A549 (cell line): ENCODE measurements around the gene DPYD. TPM values are rescaled to one million over a fixed set of nuclear protein-coding genes. Genes with fewer than 3 reads are reported as not detected.

Experiments
- ATAC-seq, 2 experiments: fragments of 200-7000 bp in 1 of 2; fragments of >200 bp in 1 of 2; cut with Nextera tagmentation in 1 of 2; cut with Tn5 transposase in 1 of 2; 3 replicates each; pipeline versions ENCODE4 v1.8.0 to v1.9.1; 2018 to 2020; ENCODE audit warnings: mild to moderate bottlenecking in 1 of 2, moderate library complexity in 1 of 2
- CTCF ChIA-PET: fragments of 300-600 bp; sonication (Branson Sonifier 250); formaldehyde crosslinking; extraction: SDS; loops from one replicate; lab custom pipeline; 2021; ENCODE audit warnings: antibody characterized with exemption, inconsistent platforms; lab: Yijun Ruan, JAX
- POLR2A ChIA-PET: fragments of 350-600 bp; formaldehyde crosslinking; extraction: SDS; loops from one replicate; lab custom pipeline; 2021; ENCODE audit warnings: antibody characterized with exemption, inconsistent platforms; lab: Yijun Ruan, JAX
- DNase-seq, 2 experiments: peaks; one replicate each; pipeline versions ENCODE4 v3.0.0 to v3.0.0-alpha.2; 2011 to 2016; ENCODE audit warnings: low read depth in 1 of 2, low spot score in 1 of 2
- FAIRE-seq: peaks from 2 replicates; lab custom pipeline; 2011; peaks lifted over from hg19 to GRCh38; lab: Jason Lieb, UNC
- H3K27ac ChIP-seq, 2 experiments: fragments of >200 bp; sonication (Bioruptor Twin); formaldehyde crosslinking; 3 replicates each; pipeline ENCODE4 v1.5.1; 2016 to 2017
- H3K4me1 ChIP-seq: fragments of >200 bp; sonication (Bioruptor Twin); formaldehyde crosslinking; 3 replicates; pipeline ENCODE4 v1.6.1; 2016
- H3K4me2 ChIP-seq: fragments of >200 bp; sonication (Bioruptor Twin); formaldehyde crosslinking; 3 replicates; pipeline ENCODE4 v1.6.1; 2016
- H3K4me3 ChIP-seq: fragments of >200 bp; sonication (Bioruptor Twin); formaldehyde crosslinking; 3 replicates; pipeline ENCODE4 v1.5.1; 2016
- H3K9me3 ChIP-seq: fragments of >200 bp; sonication (Bioruptor Twin); formaldehyde crosslinking; 3 replicates; pipeline ENCODE4 v1.6.1; 2016
- CBX8 ChIP-seq: fragments of 200-600 bp; sonication (generic); IDR thresholded peaks from 2 replicates; pipeline ENCODE4 v1.6.1; 2016
- CEBPB ChIP-seq, 2 experiments: fragments of >200 bp in 1 of 2; sonication (Bioruptor Twin) in 1 of 2; formaldehyde crosslinking in 1 of 2; IDR thresholded peaks; 2 replicates each; pipeline ENCODE4 v1.6.1; 2012 to 2016
- CHD2 ChIP-seq: fragments of 150-350 bp; IDR thresholded peaks from 2 replicates; pipeline ENCODE4 v1.6.1; 2014; ENCODE audit warnings: low read length; ENCODE audit not compliant: partially characterized antibody
- CHD4 ChIP-seq: fragments of 200-600 bp; sonication (generic); IDR thresholded peaks from 2 replicates; pipeline ENCODE4 v1.6.1; 2016; ENCODE audit warnings: antibody characterized with exemption, mild to moderate bottlenecking, borderline replicate concordance
- ELK1 ChIP-seq: fragments of 150-350 bp; IDR thresholded peaks from 2 replicates; pipeline ENCODE4 v1.6.1; 2014; ENCODE audit warnings: low read depth, mild to moderate bottlenecking, low read length
- EP300 ChIP-seq, 2 experiments: fragments of >200 bp; sonication (Bioruptor Twin); formaldehyde crosslinking; IDR thresholded peaks; 2 replicates in 1 of 2; 3 replicates in 1 of 2; pipeline ENCODE4 v1.6.1; 2016 to 2017
- ESRRA ChIP-seq: fragments of 150-350 bp; IDR thresholded peaks from 2 replicates; pipeline ENCODE4 v1.6.1; 2014; ENCODE audit warnings: mild to moderate bottlenecking, low read length, borderline replicate concordance
- FOSL2 ChIP-seq, 2 experiments: fragments of 450-650 bp in 1 of 2; fragments of >200 bp in 1 of 2; sonication (Bioruptor Twin) in 1 of 2; formaldehyde crosslinking; IDR thresholded peaks; 2 replicates each; pipeline versions ENCODE4 v1.5.0 to v1.6.1; 2016 to 2020; ENCODE audit warnings: mild to moderate bottlenecking in 1 of 2, moderate library complexity in 1 of 2
- FOXS1 ChIP-seq: fragments of 250-450 bp; sonication (Bioruptor Pico); IDR thresholded peaks from 2 replicates; pipeline ENCODE4 v1.5.0; 2020; ENCODE audit warnings: mild to moderate bottlenecking, moderate library complexity
- HDAC2 ChIP-seq: fragments of 200-600 bp; sonication (generic); IDR thresholded peaks from 2 replicates; pipeline ENCODE4 v1.6.1; 2016
- HMGXB4 ChIP-seq: fragments of 250-450 bp; sonication (Bioruptor Pico); IDR thresholded peaks from 2 replicates; pipeline ENCODE4 v1.5.0; 2021; ENCODE audit warnings: mild to moderate bottlenecking, moderate library complexity, borderline replicate concordance
- HOXA7 ChIP-seq: fragments of 250-450 bp; sonication (Bioruptor Pico); IDR thresholded peaks from 2 replicates; pipeline ENCODE4 v1.5.0; 2020; ENCODE audit warnings: mild to moderate bottlenecking, moderate library complexity
- KDM5A ChIP-seq: fragments of 200-600 bp; sonication (generic); IDR thresholded peaks from 2 replicates; pipeline ENCODE4 v1.6.1; 2016; ENCODE audit warnings: antibody characterized with exemption, mild to moderate bottlenecking
- NFE2L2 ChIP-seq: fragments of 150-350 bp; conservative IDR thresholded peaks from 2 replicates; pipeline ENCODE4 v1.6.1; 2014; ENCODE audit warnings: low read length
- NR3C1 ChIP-seq: fragments of >200 bp; sonication (Bioruptor Twin); formaldehyde crosslinking; IDR thresholded peaks from 3 replicates; pipeline ENCODE4 v1.6.1; 2017
- PHF8 ChIP-seq: fragments of 200-600 bp; sonication (generic); IDR thresholded peaks from 2 replicates; pipeline ENCODE4 v1.6.1; 2016; ENCODE audit warnings: low read depth, mild to moderate bottlenecking, antibody characterized with exemption, moderate library complexity, borderline replicate concordance
- RAD21 ChIP-seq, 2 experiments: fragments of >200 bp in 1 of 2; sonication (Bioruptor Twin) in 1 of 2; formaldehyde crosslinking in 1 of 2; IDR thresholded peaks in 1 of 2; conservative IDR thresholded peaks in 1 of 2; 2 replicates in 1 of 2; 3 replicates in 1 of 2; pipeline ENCODE4 v1.6.1; 2012 to 2018; ENCODE audit warnings: inconsistent platforms in 1 of 2
- RFX5 ChIP-seq: fragments of 450-650 bp; IDR thresholded peaks from 2 replicates; pipeline ENCODE4 v1.7.1; 2014; ENCODE audit warnings: antibody characterized with exemption, mild to moderate bottlenecking, moderate library complexity
- SMC3 ChIP-seq: fragments of >200 bp; sonication (Bioruptor Twin); formaldehyde crosslinking; IDR thresholded peaks from 3 replicates; pipeline ENCODE4 v1.6.1; 2018; ENCODE audit warnings: inconsistent platforms
- TFCP2L1 ChIP-seq: fragments of 250-450 bp; sonication (Bioruptor Pico); IDR thresholded peaks from 2 replicates; pipeline ENCODE4 v1.5.0; 2021; ENCODE audit warnings: mild to moderate bottlenecking
- TP53 ChIP-seq: fragments of 250-450 bp; sonication (Bioruptor Pico); IDR thresholded peaks from 2 replicates; pipeline ENCODE4 v1.5.0; 2021; ENCODE audit warnings: mild to moderate bottlenecking, moderate library complexity
- ZFP36 ChIP-seq: fragments of 450-650 bp; IDR thresholded peaks from 2 replicates; pipeline ENCODE4 v1.6.1; 2014; ENCODE audit warnings: borderline replicate concordance; ENCODE audit not compliant: partially characterized antibody
- WGBS: methylation state at CpG from one replicate; pipeline ENCODE4 v1.1.6; 2017; ENCODE audit errors: missing lambda C conversion rate; 5-methylcytosine and 5-hydroxymethylcytosine counted together
- polyA plus RNA-seq, 4 experiments: library from polyadenylated mRNA; depleted of rRNA in 3 of 4; stranded (reverse); fragments of >200 nt; fragmentation: RNase III in 1 of 4; extraction: RNeasy Plus Mini Kit Qiagen cat#74134 plus additional on column Dnase treatment in 1 of 4; gene quantifications; 2 replicates in 3 of 4; 3 replicates in 1 of 4; pipeline ENCODE4 v1.2.3, GENCODE V29; 2011 to 2017
- TF ChIP-seq, protein P1 (sequence below): fragments of 450-650 bp; IDR thresholded peaks from 2 replicates; pipeline ENCODE4 v1.6.1; 2014; ENCODE audit warnings: antibody characterized with exemption

The DPYD gene
- polyA plus RNA-seq, 2 of the 4 experiments (the other 2 are of a cell fraction) = 5.9 to 7.5 TPM

- H3K27ac ChIP-seq = no peak overlapping the region
- H3K4me2 ChIP-seq = no peak overlapping the region
- 91% methylated on average over 2 of the region's 2 CpGs for WGBS
- POLR2A ChIA-PET = no interaction called here
- no peak overlapping the region for H3K4me3 ChIP-seq
- no peak for ATAC-seq
- DNase-seq = no peak
- H3K4me1 ChIP-seq = peaks cover 21% of the 10 kb centered on the region
- CTCF ChIA-PET = no interaction called here
- TF ChIP-seq NFE2L2 (no peak), CHD2 (no peak), RFX5 (no peak), NR3C1 (no peak), ESRRA (no peak), TP53 (CRISPR knock-in tag) (no peak), FOXS1 (CRISPR knock-in tag) (no peak), PHF8 (no peak), ELK1 (no peak), EP300 (IDR thresholded peaks at IDR 0.05) (no peak), HDAC2 (no peak), KDM5A (no peak), HOXA7 (CRISPR knock-in tag) (no peak), ZFP36 (no peak), RAD21 (conservative IDR thresholded peaks at IDR 0.05 in 1 of 2, IDR thresholded peaks at IDR 0.05 in 1 of 2) (no peak)
- FAIRE-seq = no peak
- H3K9me3 ChIP-seq = no peaks in the 10 kb centered on the region
Observed at GRCh38 chr1:97902067-97902466, 18.8 kb downstream of the DPYD start.

- no peak overlapping the region for H3K27ac ChIP-seq
- H3K4me2 ChIP-seq = no peak overlapping the region
- POLR2A ChIA-PET = no interaction called here
- DNase-seq (no peak), FAIRE-seq (no peak)
- no peak overlapping the region for H3K4me3 ChIP-seq
- CTCF ChIA-PET = no interaction called here
- no peaks in the 10 kb centered on the region for H3K9me3 ChIP-seq
- TF ChIP-seq CHD4 = no peak
- no peak for TF ChIP-seq RFX5
- no peak for TF ChIP-seq CHD2
- TF ChIP-seq SMC3 = no peak
- no peak for TF ChIP-seq FOXS1 (CRISPR knock-in tag)
- no peak for TF ChIP-seq FOSL2 (IDR thresholded peaks at IDR 0.05)
- no peak for TF ChIP-seq FOSL2 (CRISPR knock-in tag; IDR thresholded peaks at IDR 0.05)
- no peak for TF ChIP-seq NFE2L2
- TF ChIP-seq CBX8 = no peak
- TF ChIP-seq CEBPB (IDR thresholded peaks at IDR 0.05) = no peak
- no peak for TF ChIP-seq KDM5A
- TF ChIP-seq NR3C1 = no peak
- no peak for TF ChIP-seq HMGXB4
- TF ChIP-seq, protein P1, sequence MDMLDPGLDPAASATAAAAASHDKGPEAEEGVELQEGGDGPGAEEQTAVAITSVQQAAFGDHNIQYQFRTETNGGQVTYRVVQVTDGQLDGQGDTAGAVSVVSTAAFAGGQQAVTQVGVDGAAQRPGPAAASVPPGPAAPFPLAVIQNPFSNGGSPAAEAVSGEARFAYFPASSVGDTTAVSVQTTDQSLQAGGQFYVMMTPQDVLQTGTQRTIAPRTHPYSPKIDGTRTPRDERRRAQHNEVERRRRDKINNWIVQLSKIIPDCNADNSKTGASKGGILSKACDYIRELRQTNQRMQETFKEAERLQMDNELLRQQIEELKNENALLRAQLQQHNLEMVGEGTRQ = no peak
- TF ChIP-seq TFCP2L1 (CRISPR knock-in tag) = no peak
- TF ChIP-seq, all 56 proteins: peak for 0
- H3K4me1 ChIP-seq = peaks cover 15% of the 10 kb centered on the region
- 82% methylated on average over 2 of the region's 2 CpGs for WGBS
- no peak for ATAC-seq
Observed at GRCh38 chr1:97901017-97901658, 19.7 kb downstream of the DPYD start.
